Stimulated activated CD8-positive, alpha-beta memory T cell treated with anti-CD3 and anti-CD28 coated beads, Interleukin-15, amount 100 ng/mL, for 48 hours (primary cell): ENCODE results near the gene VAMP3.
A peak's percentile ranks its signal among the peaks of the same experiment; 100 is the strongest.

Experiments
- DNase-seq, 2 donors: peaks; one replicate each; pipeline ENCODE4 v3.0.0-alpha.2; 2020; ENCODE audit warnings: low read depth in 2 of 2

The VAMP3 gene

DNA sequence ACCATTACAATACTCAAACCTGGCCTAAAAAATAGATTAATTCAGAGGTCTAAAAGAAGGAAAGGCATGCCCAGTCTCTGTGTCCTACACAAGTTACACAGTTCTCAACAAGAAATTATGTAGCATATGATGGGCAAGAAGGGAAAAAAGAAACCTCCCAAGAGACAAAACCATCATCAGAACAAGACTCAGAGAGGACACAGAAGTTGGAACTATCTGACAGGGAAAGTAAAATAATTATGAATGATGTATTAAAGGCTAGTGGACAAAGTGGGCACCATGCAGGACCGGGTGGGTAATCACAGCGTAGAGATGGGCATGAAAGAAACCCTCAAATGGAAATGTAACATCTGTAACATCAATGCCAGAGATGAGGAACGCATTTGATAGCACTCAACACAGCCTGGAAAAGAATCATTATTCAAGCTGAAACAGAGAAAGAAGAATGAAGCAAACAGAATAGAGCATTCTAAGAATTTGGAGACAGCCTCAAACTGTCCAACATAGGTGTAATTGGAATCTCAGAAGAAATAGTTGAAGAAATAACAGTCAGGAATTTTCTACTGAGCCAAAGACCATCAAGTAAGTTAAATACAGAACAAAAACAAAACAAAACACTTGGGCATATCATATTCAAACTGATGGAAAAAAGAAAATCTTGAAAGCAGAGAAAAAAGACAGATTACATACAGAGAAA lies 42.7 kb downstream of the VAMP3 start:
- DNase-seq = no peak

DNA sequence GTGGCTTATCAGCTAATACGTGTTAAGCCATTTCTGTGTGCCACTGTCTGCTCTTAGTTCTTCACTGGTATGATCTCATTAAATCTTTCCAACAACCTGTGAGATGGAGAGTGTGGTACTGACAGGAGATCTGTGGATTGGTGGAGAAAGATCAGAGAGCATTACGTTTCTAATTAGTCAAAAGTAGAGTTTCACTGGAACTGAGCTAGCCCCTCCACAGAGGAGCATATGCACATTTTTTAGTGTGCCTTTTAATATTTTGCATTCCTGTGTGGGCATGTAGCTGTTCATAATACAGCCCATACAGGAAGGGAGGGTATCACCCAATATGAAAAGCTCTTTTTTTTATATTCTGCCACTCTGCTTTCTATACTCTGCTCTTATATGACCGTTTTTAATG lies 50.2 kb downstream of the VAMP3 start:
- DNase-seq = no peak

DNA sequence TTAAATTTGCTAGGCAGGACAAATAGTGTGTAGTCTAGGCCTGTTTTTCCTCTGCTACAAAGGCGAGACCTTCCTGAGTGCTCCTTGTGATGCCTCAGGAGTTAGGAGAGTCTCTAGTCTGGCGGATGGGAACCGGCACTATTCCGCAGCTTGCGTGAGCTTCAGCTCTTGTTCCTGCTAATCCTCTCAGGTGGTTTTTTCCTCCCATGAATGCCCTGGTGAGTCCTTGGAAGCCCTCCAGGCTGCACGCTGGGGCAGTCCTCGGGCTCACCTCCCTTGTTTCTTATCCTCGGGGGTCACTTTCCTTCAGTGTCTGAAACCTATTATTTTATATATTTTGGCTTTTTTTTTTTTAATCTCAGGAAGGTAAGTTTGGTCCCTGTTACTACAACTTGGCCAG lies 53.6 kb downstream of the VAMP3 start:
- no peak for DNase-seq

DNA sequence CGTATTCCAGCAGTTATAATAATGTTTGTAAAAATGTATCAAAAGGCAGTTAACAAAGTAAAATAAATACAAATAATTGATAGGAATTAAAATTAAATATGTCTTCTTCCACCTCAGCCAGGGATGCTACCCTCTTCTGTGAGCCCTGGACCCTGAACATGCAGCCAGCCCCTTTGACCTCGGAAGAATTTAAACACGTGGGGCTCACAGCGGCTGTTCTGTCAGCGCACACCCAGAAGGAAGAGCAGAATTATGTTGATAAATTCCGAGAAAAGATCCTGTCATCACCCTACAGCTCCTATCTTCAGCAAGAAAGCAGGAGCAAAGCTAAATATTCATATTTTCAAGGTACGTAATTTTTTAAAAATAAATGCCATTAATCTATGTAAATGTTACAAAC lies 55.3 kb downstream of the VAMP3 start:
- no peak for DNase-seq

DNA sequence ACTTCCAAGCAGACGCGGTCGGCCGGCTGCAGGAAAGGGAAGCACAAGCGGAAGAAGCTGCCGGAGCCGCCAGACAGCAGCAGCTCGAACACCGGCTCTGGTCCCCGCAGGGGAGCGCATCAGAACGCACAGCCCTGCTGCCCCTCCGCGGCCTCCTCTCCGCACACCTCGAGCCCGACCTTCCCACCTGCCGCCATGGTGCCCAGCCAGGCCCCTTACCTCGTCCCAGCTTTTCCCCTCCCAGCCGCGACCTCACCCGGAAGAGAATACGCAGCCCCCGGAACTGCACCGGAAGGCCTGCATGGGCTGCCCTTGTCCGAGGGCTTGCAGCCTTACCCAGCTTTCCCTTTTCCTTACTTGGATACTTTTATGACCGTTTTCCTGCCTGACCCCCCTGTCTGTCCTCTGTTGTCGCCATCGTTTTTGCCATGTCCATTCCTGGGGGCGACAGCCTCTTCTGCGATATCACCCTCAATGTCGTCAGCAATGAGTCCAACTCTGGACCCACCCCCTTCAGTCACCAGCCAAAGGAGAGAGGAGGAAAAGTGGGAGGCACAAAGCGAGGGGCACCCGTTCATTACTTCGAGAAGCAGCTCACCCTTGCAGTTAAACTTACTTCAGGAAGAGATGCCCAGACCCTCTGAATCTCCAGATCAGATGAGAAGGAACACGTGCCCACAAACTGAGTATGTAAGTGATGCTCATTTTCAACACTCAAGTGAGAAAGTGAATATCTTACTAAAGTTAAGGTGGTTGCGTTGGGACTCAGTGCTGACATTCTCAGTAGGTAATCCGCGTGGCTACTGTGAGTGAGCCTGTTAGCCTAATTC lies 56.2 kb downstream of the VAMP3 start:
- DNase-seq = peak in 1 of 2 donors; percentile 10
